Caco-2 (cell line): ENCODE measurements around the gene TTC8. TPM values are rescaled to one million over a fixed set of nuclear protein-coding genes. Genes with fewer than 3 reads are reported as not detected.

ENCODE experiments used
- BruUV-seq: library from RNA; stranded (reverse); fragments of 400-500 nt; replicated peaks from 2 replicates; lab custom pipeline; 2021; lab: Mats Ljungman, UMichigan
- CTCF ChIA-PET: fragments of 300-600 bp; sonication (Branson Sonifier 250); formaldehyde crosslinking; loops from one replicate; lab custom pipeline; 2022; ENCODE audit warnings: antibody characterized with exemption; lab: Charles Lee
- POLR2A ChIA-PET: fragments of 300-600 bp; sonication (Branson Sonifier 250); formaldehyde crosslinking; loops from one replicate; lab custom pipeline; 2022; ENCODE audit warnings: antibody characterized with exemption; lab: Charles Lee
- DNase-seq, 2 experiments: peaks; one replicate each; pipeline versions ENCODE4 v3.0.0 to v3.0.0-alpha.2; 2020 to 2022
- H3K27me3 ChIP-seq: replicated peaks from 2 replicates; pipeline ENCODE4 v1.6.0; 2011; ENCODE audit warnings: low read length; ENCODE audit not compliant: control insufficient read depth, insufficient read depth
- H3K36me3 ChIP-seq: 2 replicates; pipeline ENCODE4 v1.5.1; 2011; ENCODE audit warnings: low read length; ENCODE audit not compliant: control insufficient read depth, insufficient read depth
- H3K4me1 ChIP-seq: fragments of 250-450 bp; sonication (Bioruptor Pico); 2 replicates; pipeline ENCODE4 v1.5.1; 2020; ENCODE audit warnings: mild to moderate bottlenecking
- H3K4me3 ChIP-seq: 2 replicates; pipeline ENCODE4 v1.5.1; 2011; ENCODE audit warnings: low read depth, mild to moderate bottlenecking, control low read depth, low read length
- H3K9me3 ChIP-seq: fragments of 250-450 bp; sonication (Bioruptor Pico); 2 replicates; pipeline ENCODE4 v1.5.1; 2020; ENCODE audit warnings: mild to moderate bottlenecking, moderate library complexity
- H3K27ac Mint-ChIP-seq: one replicate; pipeline ENCODE4 v1.8.0; 2022; ENCODE audit warnings: mixed read lengths; ENCODE audit not compliant: unreplicated experiment
- H3K27me3 Mint-ChIP-seq: one replicate; pipeline ENCODE4 v1.8.0; 2022; ENCODE audit warnings: mixed read lengths; ENCODE audit not compliant: insufficient read depth, unreplicated experiment
- H3K36me3 Mint-ChIP-seq: one replicate; pipeline ENCODE4 v1.8.0; 2022; ENCODE audit warnings: mild to moderate bottlenecking, mixed read lengths; ENCODE audit not compliant: insufficient read depth, unreplicated experiment
- H3K4me1 Mint-ChIP-seq: one replicate; pipeline ENCODE4 v1.8.0; 2022; ENCODE audit warnings: low read depth, mixed read lengths; ENCODE audit not compliant: unreplicated experiment
- H3K4me3 Mint-ChIP-seq: one replicate; pipeline ENCODE4 v1.8.0; 2022; ENCODE audit warnings: mild to moderate bottlenecking, moderate library complexity, mixed read lengths; ENCODE audit not compliant: unreplicated experiment
- H3K9me3 Mint-ChIP-seq: one replicate; pipeline ENCODE4 v1.8.0; 2022; ENCODE audit warnings: mixed read lengths; ENCODE audit not compliant: unreplicated experiment
- intact Hi-C: fragments of 100-400 bp; cut with micrococcal nuclease; formaldehyde crosslinking; loops from one replicate; pipeline ENCODE4 v1.10.0; 2022; ENCODE audit not compliant: unreplicated experiment
- total RNA-seq: library from RNA; stranded (reverse); gene quantifications from 2 replicates; pipeline ENCODE4 v1.2.3, GENCODE V29; 2022
- TF ChIP-seq, protein P1 (sequence below), 2 experiments: fragments of 200-600 bp in 1 of 2; IDR thresholded peaks; 1 replicate in 1 of 2; 2 replicates in 1 of 2; pipeline versions ENCODE4 v1.5.1 to v1.8.0; 2011 to 2022; ENCODE audit warnings: antibody characterized with exemption in 1 of 2, control low read depth in 1 of 2, inconsistent platforms in 1 of 2, low read depth in 1 of 2, low read length in 1 of 2, mild to moderate bottlenecking in 1 of 2, moderate library complexity in 1 of 2; ENCODE audit not compliant: insufficient read depth in 1 of 2, severe bottlenecking in 1 of 2, unreplicated experiment in 1 of 2

The TTC8 gene
- total RNA-seq, 1 experiment from 2014 or later = 13.6 TPM

DNA sequence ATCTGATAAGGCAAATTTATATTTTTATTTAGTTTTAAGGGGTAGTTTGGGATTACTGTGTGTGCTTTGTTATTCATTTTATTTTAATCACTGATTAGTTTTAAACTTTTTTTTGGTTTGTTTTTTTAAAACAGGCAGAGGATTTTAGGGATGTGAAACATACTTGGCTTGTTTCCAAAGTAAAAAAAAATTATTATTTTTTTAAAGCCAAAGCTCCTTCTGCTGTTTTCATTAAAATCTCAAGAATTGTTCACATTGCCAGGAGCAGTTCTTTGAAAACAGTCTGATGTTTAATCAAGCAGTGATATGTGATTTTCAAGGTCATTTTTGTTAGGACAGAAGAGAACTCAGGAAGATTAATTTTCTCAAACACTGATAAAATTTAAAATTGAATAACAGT lies 11.2 kb downstream of the TTC8 start:
- Histone ChIP-seq H3K36me3 (no peaks in the 10 kb centered on the region), H3K9me3 (no peaks in the 10 kb centered on the region), H3K4me1 (no peaks in the 10 kb centered on the region), H3K4me3 (no peak overlapping the region), H3K27me3 (no peaks in the 10 kb centered on the region)
- Mint-ChIP-seq H3K4me3 (no peak overlapping the region), H3K36me3 (no peaks in the 10 kb centered on the region), H3K27ac (no peak overlapping the region), H3K4me1 (no peaks in the 10 kb centered on the region), H3K27me3 (no peaks in the 10 kb centered on the region), H3K9me3 (no peaks in the 10 kb centered on the region)
- no peak for DNase-seq
- POLR2A ChIA-PET = no interaction called here
- BruUV-seq = no TSS peak
- TF ChIP-seq, protein P1, sequence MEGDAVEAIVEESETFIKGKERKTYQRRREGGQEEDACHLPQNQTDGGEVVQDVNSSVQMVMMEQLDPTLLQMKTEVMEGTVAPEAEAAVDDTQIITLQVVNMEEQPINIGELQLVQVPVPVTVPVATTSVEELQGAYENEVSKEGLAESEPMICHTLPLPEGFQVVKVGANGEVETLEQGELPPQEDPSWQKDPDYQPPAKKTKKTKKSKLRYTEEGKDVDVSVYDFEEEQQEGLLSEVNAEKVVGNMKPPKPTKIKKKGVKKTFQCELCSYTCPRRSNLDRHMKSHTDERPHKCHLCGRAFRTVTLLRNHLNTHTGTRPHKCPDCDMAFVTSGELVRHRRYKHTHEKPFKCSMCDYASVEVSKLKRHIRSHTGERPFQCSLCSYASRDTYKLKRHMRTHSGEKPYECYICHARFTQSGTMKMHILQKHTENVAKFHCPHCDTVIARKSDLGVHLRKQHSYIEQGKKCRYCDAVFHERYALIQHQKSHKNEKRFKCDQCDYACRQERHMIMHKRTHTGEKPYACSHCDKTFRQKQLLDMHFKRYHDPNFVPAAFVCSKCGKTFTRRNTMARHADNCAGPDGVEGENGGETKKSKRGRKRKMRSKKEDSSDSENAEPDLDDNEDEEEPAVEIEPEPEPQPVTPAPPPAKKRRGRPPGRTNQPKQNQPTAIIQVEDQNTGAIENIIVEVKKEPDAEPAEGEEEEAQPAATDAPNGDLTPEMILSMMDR (IDR thresholded peaks at IDR 0.05; ENCODE audit: insufficient read depth in 1 of 2, low read depth in 1 of 2, low read length in 1 of 2, severe bottlenecking in 1 of 2, unreplicated experiment in 1 of 2) = no peak
- intact Hi-C loops = no loop called here
- CTCF ChIA-PET = interaction anchor here (0.6 kb wide), 1 partner anchor 868 kb away, joined by 3 read pairs; no protein-coding TSS in a partner anchor

DNA sequence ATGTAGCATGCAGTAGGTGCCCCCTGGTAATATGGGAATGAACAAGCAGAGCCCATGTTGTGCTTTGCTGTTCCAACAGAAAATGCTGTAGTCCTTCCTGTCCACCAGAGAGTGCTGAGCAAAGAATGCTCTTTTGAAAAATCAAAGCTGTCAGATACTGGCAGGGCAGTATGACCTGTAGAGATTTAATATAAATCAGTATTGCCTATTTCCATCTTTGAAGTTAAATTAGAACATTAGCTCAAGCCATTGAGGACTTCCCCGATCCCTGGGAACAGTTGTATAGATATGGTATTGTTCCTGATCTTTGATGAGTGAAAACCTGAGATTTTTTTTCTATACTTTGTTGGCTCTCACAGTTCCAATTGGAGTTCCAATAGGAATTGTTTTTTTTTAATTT lies 13.0 kb downstream of the TTC8 start:
- Histone ChIP-seq H3K36me3 (no peaks in the 10 kb centered on the region), H3K4me3 (no peak overlapping the region), H3K4me1 (no peaks in the 10 kb centered on the region), H3K9me3 (no peaks in the 10 kb centered on the region), H3K27me3 (no peaks in the 10 kb centered on the region)
- Mint-ChIP-seq H3K27me3 (no peaks in the 10 kb centered on the region), H3K4me1 (no peaks in the 10 kb centered on the region), H3K9me3 (no peaks in the 10 kb centered on the region), H3K4me3 (no peak overlapping the region), H3K36me3 (no peaks in the 10 kb centered on the region), H3K27ac (no peak overlapping the region)
- intact Hi-C loops = no loop called here
- no peak for DNase-seq
- CTCF ChIA-PET = no interaction called here
- no TSS peak for BruUV-seq
- POLR2A ChIA-PET = no interaction called here
- TF ChIP-seq, protein P1 (IDR thresholded peaks at IDR 0.05; ENCODE audit: insufficient read depth in 1 of 2, low read depth in 1 of 2, low read length in 1 of 2, severe bottlenecking in 1 of 2, unreplicated experiment in 1 of 2) = no peak

DNA sequence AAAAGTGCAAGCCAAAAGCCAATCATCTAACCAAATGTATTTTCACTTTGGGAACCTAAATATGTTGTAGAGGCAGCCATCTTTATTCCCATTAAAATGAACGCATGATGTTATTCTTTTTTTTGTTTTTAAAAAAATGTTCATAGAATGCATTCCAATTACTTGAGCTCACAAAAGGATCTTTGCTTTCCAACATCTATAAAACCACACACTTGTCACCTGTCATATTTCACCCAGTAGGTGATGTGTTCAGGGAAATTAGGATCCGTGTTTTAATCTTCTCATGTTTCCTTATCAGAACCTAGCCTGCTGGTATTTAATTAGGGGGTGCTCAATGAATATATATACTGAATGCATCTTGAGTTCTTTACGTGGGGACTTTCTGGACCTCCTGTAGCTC lies 13.6 kb downstream of the TTC8 start:
- Mint-ChIP-seq H3K4me1 (no peaks in the 10 kb centered on the region), H3K36me3 (no peaks in the 10 kb centered on the region), H3K27ac (no peak overlapping the region), H3K4me3 (no peak overlapping the region), H3K27me3 (no peaks in the 10 kb centered on the region), H3K9me3 (no peaks in the 10 kb centered on the region)
- Histone ChIP-seq H3K4me1 (no peaks in the 10 kb centered on the region), H3K36me3 (no peaks in the 10 kb centered on the region), H3K4me3 (no peak overlapping the region), H3K27me3 (no peaks in the 10 kb centered on the region), H3K9me3 (no peaks in the 10 kb centered on the region)
- CTCF ChIA-PET = no interaction called here
- BruUV-seq = no TSS peak
- intact Hi-C loops = no loop called here
- TF ChIP-seq, protein P1 (IDR thresholded peaks at IDR 0.05; ENCODE audit: insufficient read depth in 1 of 2, low read depth in 1 of 2, low read length in 1 of 2, severe bottlenecking in 1 of 2, unreplicated experiment in 1 of 2) = no peak
- POLR2A ChIA-PET = no interaction called here
- no peak for DNase-seq
